Measurements from ENCODE around the gene TLL2. TPM values are rescaled to one million over a fixed set of nuclear protein-coding genes. Genes with fewer than 3 reads are reported as not detected.

TLL2 gene
- total RNA-seq, 1 donor from 2014 or later = not detected

DNA sequence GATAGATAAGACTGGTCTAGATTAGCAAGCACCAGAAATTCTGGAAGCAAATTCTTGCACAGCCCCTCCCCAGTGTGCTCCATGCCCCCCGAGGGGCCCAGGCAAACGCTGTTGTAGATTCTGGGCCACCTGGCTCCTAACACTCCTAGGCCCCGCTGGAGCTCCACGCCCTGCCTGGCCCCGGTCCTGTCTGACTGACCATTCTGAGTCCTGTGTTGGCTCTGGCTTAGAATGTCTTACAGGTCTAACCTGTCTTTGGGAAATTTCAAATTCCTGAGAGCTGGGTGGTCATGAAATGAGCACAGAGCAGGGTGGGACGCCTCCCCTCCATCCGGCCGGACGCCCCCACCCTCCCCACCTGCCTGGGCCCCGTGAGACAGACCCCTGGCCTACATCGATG lies 142.4 kb downstream of the TLL2 start:
- no peak for DNase-seq
- no peak overlapping the region for H3K4me3 ChIP-seq
- intact Hi-C loops (cut with DNase I) = no loop called here
- no peak overlapping the region for H3K27ac ChIP-seq
- peaks cover 8% of the 10 kb centered on the region for H3K4me1 ChIP-seq
- H3K27me3 ChIP-seq = no peaks in the 10 kb centered on the region
- H3K36me3 ChIP-seq = no peaks in the 10 kb centered on the region
- H3K9me3 ChIP-seq = no peaks in the 10 kb centered on the region
- ATAC-seq = no peak
- TF ChIP-seq, protein P1, sequence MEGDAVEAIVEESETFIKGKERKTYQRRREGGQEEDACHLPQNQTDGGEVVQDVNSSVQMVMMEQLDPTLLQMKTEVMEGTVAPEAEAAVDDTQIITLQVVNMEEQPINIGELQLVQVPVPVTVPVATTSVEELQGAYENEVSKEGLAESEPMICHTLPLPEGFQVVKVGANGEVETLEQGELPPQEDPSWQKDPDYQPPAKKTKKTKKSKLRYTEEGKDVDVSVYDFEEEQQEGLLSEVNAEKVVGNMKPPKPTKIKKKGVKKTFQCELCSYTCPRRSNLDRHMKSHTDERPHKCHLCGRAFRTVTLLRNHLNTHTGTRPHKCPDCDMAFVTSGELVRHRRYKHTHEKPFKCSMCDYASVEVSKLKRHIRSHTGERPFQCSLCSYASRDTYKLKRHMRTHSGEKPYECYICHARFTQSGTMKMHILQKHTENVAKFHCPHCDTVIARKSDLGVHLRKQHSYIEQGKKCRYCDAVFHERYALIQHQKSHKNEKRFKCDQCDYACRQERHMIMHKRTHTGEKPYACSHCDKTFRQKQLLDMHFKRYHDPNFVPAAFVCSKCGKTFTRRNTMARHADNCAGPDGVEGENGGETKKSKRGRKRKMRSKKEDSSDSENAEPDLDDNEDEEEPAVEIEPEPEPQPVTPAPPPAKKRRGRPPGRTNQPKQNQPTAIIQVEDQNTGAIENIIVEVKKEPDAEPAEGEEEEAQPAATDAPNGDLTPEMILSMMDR (IDR thresholded peaks at IDR 0.05) = no peak

DNA sequence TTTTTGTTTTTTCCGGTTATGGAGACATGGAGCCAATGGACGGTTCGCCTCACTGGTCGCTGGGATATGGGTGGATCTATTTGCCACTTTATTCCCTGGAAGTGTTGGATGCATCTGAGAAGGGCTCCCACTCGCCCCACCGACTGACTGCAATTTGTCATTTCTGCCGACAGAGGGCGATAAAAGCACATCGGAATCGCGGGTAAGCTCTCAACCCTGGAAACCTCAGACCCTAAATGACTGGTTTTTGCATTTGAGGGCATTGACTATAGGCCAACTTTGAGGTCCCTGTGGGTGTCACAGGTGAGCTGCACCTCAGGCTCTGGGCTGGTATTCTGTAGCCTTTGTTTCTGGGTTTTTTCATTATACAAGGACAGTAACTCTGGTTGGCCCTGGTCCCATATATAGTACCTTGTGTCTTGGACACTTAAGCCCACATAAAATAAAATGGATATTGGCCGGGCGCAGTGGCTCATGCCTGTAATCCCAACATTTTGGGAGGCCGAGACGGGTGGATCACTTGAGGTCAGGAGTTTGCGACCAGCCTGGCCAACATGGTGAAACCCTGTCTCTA lies 143.1 kb downstream of the TLL2 start:
- peak; percentile 46 for ATAC-seq
- TF ChIP-seq, protein P1 (IDR thresholded peaks at IDR 0.05) = peak; percentile 82
- Histone ChIP-seq H3K4me3 (no peak overlapping the region), H3K27ac (no peak overlapping the region), H3K4me1 (peaks cover 7% of the 10 kb centered on the region), H3K36me3 (no peaks in the 10 kb centered on the region), H3K9me3 (no peaks in the 10 kb centered on the region), H3K27me3 (no peaks in the 10 kb centered on the region)
- intact Hi-C loops (cut with DNase I) = no loop called here
- DNase-seq = no peak

DNA sequence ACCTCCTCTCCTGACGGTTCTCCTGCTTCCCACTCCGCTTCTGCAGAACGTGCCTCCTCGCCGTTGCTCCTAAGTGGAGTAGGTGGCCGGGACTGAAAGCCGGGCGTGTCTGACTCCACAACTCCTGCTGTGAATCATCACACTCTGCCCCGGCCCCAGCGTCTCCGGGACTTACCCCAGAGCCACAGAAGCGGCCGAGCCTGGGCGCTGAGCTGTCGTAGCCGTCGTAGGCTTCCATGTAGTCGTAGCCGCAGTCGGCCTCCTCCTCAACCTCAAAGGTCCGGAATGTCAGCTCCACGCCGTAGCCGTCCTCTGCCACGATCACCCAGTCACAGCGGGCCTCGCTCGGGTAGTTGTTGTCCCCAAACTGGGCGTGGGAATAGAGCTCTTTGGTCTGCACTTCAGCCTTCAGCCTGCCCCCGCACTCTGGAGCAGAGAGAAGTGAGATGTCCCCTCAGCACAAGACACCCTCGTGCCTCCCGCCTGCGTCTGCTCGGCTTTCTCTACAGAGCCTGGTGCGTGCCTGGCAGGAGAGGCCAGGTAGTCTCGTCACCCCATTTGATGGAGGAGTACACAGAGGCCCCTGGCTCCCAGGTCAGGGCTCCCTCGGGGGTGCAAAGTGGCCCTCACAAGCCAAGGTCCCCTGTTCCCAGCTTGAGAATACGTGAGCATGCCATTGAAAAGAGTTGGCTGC lies 143.7 kb downstream of the TLL2 start:
- TF ChIP-seq, protein P1 (IDR thresholded peaks at IDR 0.05) = no peak
- Histone ChIP-seq H3K36me3 (no peaks in the 10 kb centered on the region), H3K4me3 (no peak overlapping the region), H3K27ac (no peak overlapping the region), H3K27me3 (no peaks in the 10 kb centered on the region), H3K9me3 (no peaks in the 10 kb centered on the region), H3K4me1 (peaks cover 3% of the 10 kb centered on the region)
- intact Hi-C loops (cut with DNase I) = no loop called here
- DNase-seq (no peak), ATAC-seq (no peak)

DNA sequence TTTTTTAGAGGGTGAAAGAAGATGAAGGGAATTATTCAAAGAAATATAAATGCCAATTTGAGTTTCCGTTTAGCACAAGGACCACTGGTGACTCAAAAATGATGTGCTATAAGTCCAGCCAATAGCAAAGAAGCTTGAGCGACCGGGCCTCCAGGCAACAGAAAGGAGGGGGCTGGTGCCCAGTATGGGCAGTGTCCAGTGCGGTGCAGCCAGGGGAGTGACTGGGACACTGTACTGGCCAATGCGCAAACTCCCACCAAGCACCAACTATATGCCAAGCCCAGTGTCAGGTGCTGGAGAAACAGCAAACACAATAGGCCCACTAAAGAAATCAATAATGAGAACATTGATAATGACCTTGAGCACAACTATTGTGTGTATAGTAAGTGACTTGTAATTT lies 144.8 kb downstream of the TLL2 start:
- no peaks in the 10 kb centered on the region for H3K4me1 ChIP-seq
- intact Hi-C loops (cut with DNase I) = no loop called here
- H3K27ac ChIP-seq = no peak overlapping the region
- no peaks in the 10 kb centered on the region for H3K27me3 ChIP-seq
- TF ChIP-seq, protein P1 (IDR thresholded peaks at IDR 0.05) = no peak
- ATAC-seq (no peak), DNase-seq (no peak)
- H3K36me3 ChIP-seq = no peaks in the 10 kb centered on the region
- no peaks in the 10 kb centered on the region for H3K9me3 ChIP-seq
- H3K4me3 ChIP-seq = no peak overlapping the region

DNA sequence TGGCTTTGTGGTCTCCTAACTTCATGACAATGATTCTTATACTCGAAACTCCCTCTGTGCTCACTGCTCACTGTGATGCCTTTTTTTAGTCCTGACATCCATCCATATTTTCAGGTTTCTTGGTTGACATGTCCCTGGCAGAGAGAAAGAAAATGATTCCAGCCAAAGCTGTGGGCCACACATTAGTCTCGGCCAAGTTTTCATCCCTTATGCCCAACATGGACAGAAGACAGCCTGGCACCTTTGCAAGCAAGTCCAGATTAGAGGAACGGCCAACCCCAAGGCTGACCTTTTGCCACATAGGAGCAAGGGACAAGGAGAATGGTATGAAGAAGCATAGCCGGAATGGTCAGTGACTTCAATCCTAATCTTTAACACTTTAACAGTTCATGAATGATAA lies 146.3 kb downstream of the TLL2 start:
- DNase-seq = no peak
- no peak for ATAC-seq
- Histone ChIP-seq H3K27ac (no peak overlapping the region), H3K27me3 (no peaks in the 10 kb centered on the region), H3K9me3 (no peaks in the 10 kb centered on the region), H3K4me3 (no peak overlapping the region), H3K36me3 (no peaks in the 10 kb centered on the region), H3K4me1 (no peaks in the 10 kb centered on the region)
- TF ChIP-seq, protein P1 (IDR thresholded peaks at IDR 0.05) = no peak
- intact Hi-C loops (cut with DNase I) = no loop called here
